C4-2B (cell line): Measurements from ENCODE around the gene GNB1.
"Not testable (repeated sequence)": the region's sequence is repeated elsewhere in the genome, so short reads cannot be mapped to it uniquely, and the experiment has no call there.

Experiments
- ZFX ChIP-seq: fragments of 450-650 bp; IDR thresholded peaks from 2 replicates; pipeline ENCODE4 v1.6.1; 2017
- TF ChIP-seq, protein P1 (sequence below): fragments of 450-650 bp; conservative IDR thresholded peaks from 2 replicates; pipeline ENCODE4 v1.5.1; 2017; ENCODE audit warnings: mild to moderate bottlenecking

DNA sequence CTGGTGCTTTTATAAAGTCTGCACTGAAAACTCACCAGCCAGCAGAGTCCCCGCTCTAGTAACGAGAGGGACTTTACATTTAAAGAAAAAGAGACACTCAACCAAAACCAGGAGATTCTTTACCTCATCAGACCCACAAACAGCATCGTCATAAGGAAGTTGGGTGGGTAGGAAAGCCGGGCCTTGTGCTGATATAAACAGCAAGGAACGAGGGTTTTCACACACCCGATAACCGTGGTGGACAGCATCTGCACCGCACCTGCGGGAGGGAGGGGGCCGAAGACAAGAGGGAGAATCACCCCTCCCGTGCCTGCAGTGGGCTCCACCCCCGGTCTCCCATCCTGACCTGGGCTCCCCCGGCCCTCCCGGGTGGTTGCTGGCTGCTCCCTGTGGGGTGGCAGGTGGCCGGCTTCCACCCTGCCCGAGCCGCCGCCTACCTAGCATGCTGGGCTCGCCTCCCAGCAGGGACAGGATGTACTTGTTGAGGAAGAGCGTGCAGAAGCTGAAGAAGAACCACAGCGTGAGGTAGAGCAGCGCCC lies 152.0 kb downstream of the GNB1 start:
- TF ChIP-seq, protein P1, sequence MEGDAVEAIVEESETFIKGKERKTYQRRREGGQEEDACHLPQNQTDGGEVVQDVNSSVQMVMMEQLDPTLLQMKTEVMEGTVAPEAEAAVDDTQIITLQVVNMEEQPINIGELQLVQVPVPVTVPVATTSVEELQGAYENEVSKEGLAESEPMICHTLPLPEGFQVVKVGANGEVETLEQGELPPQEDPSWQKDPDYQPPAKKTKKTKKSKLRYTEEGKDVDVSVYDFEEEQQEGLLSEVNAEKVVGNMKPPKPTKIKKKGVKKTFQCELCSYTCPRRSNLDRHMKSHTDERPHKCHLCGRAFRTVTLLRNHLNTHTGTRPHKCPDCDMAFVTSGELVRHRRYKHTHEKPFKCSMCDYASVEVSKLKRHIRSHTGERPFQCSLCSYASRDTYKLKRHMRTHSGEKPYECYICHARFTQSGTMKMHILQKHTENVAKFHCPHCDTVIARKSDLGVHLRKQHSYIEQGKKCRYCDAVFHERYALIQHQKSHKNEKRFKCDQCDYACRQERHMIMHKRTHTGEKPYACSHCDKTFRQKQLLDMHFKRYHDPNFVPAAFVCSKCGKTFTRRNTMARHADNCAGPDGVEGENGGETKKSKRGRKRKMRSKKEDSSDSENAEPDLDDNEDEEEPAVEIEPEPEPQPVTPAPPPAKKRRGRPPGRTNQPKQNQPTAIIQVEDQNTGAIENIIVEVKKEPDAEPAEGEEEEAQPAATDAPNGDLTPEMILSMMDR, result not testable (repeated sequence)
- TF ChIP-seq ZFX, result not testable (repeated sequence)
